Mesothelial cell of epicardium (in vitro differentiated cells): ENCODE data around the gene TMEM158. TPM values are rescaled to one million over a fixed set of nuclear protein-coding genes. Genes with fewer than 3 reads are reported as not detected.

ENCODE experiments used
- DNase-seq, 2 experiments: peaks; one replicate each; pipeline ENCODE4 v3.0.0; 2021; ENCODE audit warnings: low spot score in 2 of 2; ENCODE audit not compliant: unreplicated experiment in 2 of 2
- H3K27ac Mint-ChIP-seq: 2 replicates; pipeline ENCODE4 v1.8.0; 2021; ENCODE audit warnings: mixed read lengths
- H3K27me3 Mint-ChIP-seq: 2 replicates; pipeline ENCODE4 v1.8.0; 2021; ENCODE audit warnings: low read depth, mixed read lengths
- H3K36me3 Mint-ChIP-seq: 2 replicates; pipeline ENCODE4 v1.8.0; 2021; ENCODE audit warnings: mixed read lengths
- H3K4me1 Mint-ChIP-seq: 2 replicates; pipeline ENCODE4 v1.8.0; 2021; ENCODE audit warnings: mixed read lengths
- H3K4me3 Mint-ChIP-seq: 2 replicates; pipeline ENCODE4 v1.8.0; 2021; ENCODE audit warnings: mild to moderate bottlenecking, moderate library complexity, mixed read lengths
- H3K9me3 Mint-ChIP-seq: 2 replicates; pipeline ENCODE4 v1.8.0; 2021; ENCODE audit warnings: mixed read lengths
- total RNA-seq: library from RNA; stranded (reverse); gene quantifications from 3 replicates; pipeline ENCODE4 v1.2.1, GENCODE V29; 2021
- TF ChIP-seq, protein P1 (sequence below): fragments of 200-600 bp; sonication (generic); IDR thresholded peaks from one replicate; pipeline ENCODE4 v1.5.0; 2021; ENCODE audit warnings: antibody characterized with exemption; ENCODE audit not compliant: unreplicated experiment

The TMEM158 gene
- total RNA-seq, 1 donor from 2014 or later: 3.6 TPM

DNA sequence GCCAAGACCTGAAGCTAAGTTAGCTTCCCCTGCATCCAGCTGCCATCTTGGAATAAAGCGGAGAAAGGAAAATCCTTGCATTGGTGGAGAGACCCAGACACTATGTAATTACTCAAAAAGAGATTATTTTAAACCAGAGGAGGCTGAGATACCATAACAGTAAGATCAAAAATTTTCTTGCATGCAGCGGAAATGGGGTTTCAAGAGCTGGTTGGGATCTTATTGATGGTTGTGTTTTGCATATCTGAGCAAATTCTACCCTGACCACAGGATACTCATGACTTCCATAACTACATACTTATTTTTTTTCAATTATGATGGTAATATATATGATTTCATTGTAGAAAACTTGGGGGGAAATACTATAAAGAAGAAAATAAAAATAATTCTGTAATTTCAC lies 17.5 kb downstream of the TMEM158 start:
- H3K36me3 Mint-ChIP-seq: no peaks in the 10 kb centered on the region
- no peaks in the 10 kb centered on the region for H3K9me3 Mint-ChIP-seq
- H3K4me3 Mint-ChIP-seq: no peak overlapping the region
- peaks cover 26% of the 10 kb centered on the region for H3K4me1 Mint-ChIP-seq
- no peak for DNase-seq
- TF ChIP-seq, protein P1, sequence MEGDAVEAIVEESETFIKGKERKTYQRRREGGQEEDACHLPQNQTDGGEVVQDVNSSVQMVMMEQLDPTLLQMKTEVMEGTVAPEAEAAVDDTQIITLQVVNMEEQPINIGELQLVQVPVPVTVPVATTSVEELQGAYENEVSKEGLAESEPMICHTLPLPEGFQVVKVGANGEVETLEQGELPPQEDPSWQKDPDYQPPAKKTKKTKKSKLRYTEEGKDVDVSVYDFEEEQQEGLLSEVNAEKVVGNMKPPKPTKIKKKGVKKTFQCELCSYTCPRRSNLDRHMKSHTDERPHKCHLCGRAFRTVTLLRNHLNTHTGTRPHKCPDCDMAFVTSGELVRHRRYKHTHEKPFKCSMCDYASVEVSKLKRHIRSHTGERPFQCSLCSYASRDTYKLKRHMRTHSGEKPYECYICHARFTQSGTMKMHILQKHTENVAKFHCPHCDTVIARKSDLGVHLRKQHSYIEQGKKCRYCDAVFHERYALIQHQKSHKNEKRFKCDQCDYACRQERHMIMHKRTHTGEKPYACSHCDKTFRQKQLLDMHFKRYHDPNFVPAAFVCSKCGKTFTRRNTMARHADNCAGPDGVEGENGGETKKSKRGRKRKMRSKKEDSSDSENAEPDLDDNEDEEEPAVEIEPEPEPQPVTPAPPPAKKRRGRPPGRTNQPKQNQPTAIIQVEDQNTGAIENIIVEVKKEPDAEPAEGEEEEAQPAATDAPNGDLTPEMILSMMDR: no peak
- no peak overlapping the region for H3K27ac Mint-ChIP-seq
- no peaks in the 10 kb centered on the region for H3K27me3 Mint-ChIP-seq

DNA sequence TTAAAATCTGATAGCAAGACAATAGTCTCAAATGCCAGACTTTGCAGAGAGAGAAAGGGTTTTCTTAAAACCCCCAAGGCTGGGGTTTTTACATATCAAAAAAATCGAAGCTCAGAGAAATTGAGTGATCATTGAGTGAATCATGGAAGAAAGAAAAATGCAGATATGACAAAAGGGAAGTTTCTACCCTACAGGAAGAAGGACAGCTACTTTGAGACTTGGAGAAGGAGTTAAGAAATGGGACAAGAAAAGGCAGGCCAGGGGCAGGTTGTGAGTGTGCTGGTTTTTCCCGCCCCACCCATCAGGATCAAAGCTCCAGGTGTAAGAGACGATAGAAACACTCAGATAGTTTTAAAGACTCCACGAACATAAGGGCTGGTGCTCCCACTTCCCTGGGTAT lies 18.6 kb downstream of the TMEM158 start:
- Mint-ChIP-seq H3K9me3 (no peaks in the 10 kb centered on the region), H3K36me3 (no peaks in the 10 kb centered on the region), H3K27ac (no peak overlapping the region), H3K27me3 (no peaks in the 10 kb centered on the region), H3K4me3 (no peak overlapping the region), H3K4me1 (peaks cover 27% of the 10 kb centered on the region)
- DNase-seq: no peak
- TF ChIP-seq, protein P1: no peak

DNA sequence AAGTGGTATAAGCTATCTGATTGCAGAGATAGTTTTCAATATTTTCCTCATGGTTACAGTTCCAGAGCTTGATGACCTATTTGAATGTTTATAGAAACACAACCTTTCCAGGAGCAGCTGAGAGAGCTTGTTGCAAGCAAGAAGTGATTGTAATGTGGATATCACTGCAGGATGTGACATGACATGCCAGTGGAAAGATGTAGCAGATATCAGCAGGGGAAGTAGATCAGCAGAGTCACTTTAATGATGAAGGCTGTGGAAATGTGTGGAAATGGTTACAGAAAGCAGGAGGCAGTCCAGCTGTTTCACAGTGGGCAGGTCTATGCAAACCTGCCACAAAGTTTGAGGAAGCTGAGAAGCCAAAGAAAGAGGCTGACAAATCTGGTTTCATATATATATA lies 21.0 kb downstream of the TMEM158 start:
- Mint-ChIP-seq H3K4me3 (no peak overlapping the region), H3K36me3 (no peaks in the 10 kb centered on the region), H3K27ac (no peak overlapping the region), H3K4me1 (peaks cover 15% of the 10 kb centered on the region), H3K27me3 (no peaks in the 10 kb centered on the region), H3K9me3 (no peaks in the 10 kb centered on the region)
- TF ChIP-seq, protein P1: no peak
- DNase-seq: no peak

DNA sequence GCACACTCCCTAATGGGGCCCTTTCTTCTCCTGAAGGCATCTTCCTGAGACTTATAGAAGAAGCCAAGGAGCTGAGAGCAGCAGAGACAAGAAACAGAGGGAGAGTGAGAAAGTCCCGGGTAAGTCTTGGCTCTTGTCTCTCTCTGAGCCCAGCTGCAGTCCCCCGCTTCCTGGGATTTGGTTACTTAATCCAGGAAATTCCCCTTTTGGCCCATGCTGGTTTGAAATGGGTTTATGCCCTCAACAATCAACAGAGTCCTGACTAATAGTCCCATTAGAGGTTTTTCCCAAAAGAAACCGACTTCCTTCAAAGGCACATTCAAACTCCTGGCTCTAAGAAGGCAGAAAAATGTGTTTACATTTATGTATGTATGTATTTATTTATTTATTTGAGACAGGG lies 22.0 kb downstream of the TMEM158 start:
- no peaks in the 10 kb centered on the region for H3K27me3 Mint-ChIP-seq
- DNase-seq: no peak
- H3K4me3 Mint-ChIP-seq: no peak overlapping the region

DNA sequence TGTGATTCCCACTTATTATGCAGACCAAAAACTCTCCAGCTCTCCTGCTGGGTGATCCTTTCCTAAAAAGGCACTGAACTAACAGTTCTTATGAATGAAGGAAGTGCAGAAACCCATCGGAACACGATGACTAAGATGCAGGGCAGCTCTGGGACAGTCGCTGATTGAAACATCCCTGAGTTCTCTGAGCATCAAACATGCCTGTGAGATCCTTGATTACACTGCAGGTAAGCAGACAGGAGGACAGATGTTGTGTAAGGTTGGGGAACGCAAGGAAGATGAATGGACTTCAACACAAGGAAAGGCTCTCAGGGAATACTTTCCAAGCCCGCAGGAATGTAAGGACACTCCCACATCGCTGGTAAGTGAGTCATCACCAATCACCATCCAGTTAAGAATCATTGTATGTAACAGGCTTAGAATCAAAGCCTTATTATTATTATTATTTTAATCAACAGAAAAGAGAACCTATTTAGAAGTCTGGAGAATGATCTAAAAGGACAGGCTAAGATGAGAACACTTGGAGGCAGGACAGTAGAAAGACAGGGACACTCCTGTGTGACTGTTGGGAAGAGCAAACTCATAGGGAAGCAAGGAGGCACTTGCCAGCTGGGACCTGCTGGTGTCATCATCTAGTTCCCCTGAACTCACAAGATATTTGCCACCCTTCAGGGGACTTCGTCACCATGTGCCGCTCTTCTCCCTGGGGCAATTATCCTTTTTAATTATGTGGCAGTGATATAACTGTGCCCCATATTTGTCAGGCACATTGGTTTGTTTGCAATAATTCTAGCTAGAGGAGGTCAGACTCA lies 26.0 kb downstream of the TMEM158 start:
- peak overlapping the region; percentile 51 for H3K27ac Mint-ChIP-seq
- H3K9me3 Mint-ChIP-seq: no peaks in the 10 kb centered on the region
- H3K27me3 Mint-ChIP-seq: peaks cover 3% of the 10 kb centered on the region
- H3K36me3 Mint-ChIP-seq: no peaks in the 10 kb centered on the region
- no peak overlapping the region for H3K4me3 Mint-ChIP-seq
- peaks cover 22% of the 10 kb centered on the region for H3K4me1 Mint-ChIP-seq
- TF ChIP-seq, protein P1: no peak
- DNase-seq: no peak

More for the DNA sequence above, 22.0 kb downstream of the TMEM158 start:
- Mint-ChIP-seq H3K9me3 (no peaks in the 10 kb centered on the region), H3K27ac (peak overlapping the region; percentile 35), H3K36me3 (no peaks in the 10 kb centered on the region), H3K4me1 (peaks cover 23% of the 10 kb centered on the region)
- TF ChIP-seq, protein P1: no peak
